ENCODE data around the gene MOGAT3. TPM values are rescaled to one million over a fixed set of nuclear protein-coding genes. Genes with fewer than 3 reads are reported as not detected.
A peak's percentile ranks its signal among the peaks of the same experiment; 100 is the strongest.

Gene MOGAT3
- total RNA-seq, 2 donors from 2014 or later: 1.3 TPM; not detected in 1

DNA sequence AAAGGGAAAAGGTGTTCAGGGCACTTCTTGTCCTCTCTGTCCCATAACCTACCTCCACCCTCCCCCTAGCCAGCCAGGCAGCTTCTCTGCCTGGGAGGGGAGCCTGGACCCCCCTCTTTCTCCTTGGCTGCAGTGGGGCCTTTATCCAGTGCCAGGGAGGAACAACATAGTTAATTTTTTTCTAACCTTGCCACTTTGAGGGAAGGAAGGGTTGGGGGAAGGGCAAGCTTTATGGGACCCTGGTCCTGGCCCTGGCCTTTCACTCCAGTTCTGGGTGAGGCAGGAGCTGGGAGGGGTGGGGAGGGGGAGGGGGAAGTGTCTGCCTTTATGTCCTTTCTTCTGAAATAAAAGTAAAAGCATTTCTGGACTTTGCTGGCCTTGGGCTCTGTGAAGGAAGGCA, 39.9 kb downstream of the MOGAT3 start:
- Histone ChIP-seq H3K27ac (ENCODE audit: low read depth, low read length) (no peak overlapping the region), H3K4me1 (ENCODE audit: control insufficient read depth, insufficient read depth, low read length) (peaks cover 2% of the 10 kb centered on the region)

DNA sequence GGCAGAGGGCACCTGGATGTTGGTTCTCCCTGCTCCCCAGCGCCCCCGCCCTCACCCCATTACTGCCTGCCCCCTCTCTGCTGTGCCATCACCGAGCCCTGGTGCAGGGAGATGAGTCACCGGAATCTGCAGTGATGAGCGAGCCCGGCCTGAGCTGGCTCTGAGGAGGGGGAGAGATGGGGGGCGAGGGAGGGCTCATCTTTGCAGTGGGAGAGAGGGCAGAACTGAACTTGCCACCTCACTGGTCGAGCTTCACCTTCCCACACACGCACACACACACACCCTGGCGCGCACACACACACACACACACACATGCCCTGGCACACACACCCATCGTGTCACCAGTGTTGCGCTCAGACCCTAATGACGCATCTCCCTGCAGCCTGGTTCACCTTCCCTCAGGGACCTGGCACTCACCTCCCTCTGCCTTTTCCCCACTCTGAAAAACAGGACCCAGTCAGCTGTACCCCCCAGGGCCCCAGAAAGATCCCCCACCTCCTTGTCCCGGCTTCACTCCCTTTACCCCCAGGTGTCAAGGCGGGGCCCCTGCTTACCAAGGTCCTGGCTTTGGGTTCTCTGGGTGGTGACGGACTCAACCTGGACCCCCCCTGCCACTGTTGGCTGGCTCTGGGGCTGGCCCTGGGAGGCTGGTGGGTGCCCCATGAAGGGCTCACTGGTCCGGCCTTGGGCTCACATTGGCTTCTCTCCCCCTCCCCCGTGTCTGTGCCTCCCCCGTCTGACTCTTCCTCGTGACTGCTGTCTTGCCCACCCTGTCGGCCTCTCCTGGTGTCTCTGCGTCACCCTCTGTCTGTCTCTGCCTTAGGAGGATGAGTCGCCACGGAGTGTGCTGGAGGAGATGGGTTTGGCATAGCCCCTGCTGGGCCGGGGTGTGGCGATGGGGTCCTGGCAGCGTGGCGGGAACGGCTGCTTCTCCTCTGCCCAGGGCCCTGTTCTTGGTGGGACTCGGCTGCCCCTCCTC, 40.9 kb downstream of the MOGAT3 start:
- Histone ChIP-seq H3K27ac (ENCODE audit: low read depth, low read length) (no peak overlapping the region), H3K36me3 (ENCODE audit: control insufficient read depth, insufficient read depth, low read length) (peaks cover 8% of the 10 kb centered on the region), H3K9ac (ENCODE audit: extremely low read depth, low read length, poor library complexity, severe bottlenecking) (no peak overlapping the region), H3K4me1 (ENCODE audit: control insufficient read depth, insufficient read depth, low read length) (peaks cover 2% of the 10 kb centered on the region), H3K27me3 (ENCODE audit: control insufficient read depth, insufficient read depth, low read length, poor library complexity, severe bottlenecking) (peaks cover 34% of the 10 kb centered on the region), H3K4me3 (ENCODE audit: low read length) (no peak overlapping the region), H3K9me3 (ENCODE audit: control insufficient read depth, low read length) (no peaks in the 10 kb centered on the region)
- no peaks in the 10 kb centered on the region for H3K9me3 Mint-ChIP-seq
- no peak overlapping the region for H3K4me3 Mint-ChIP-seq
- H3K36me3 Mint-ChIP-seq (ENCODE audit: low read depth): peaks cover 17% of the 10 kb centered on the region
- DNase-seq: peak; percentile 72
- H3K27ac Mint-ChIP-seq: no peak overlapping the region
- 72 to 86% methylated on average over 7 to 28 of the region's 31 CpGs for WGBS, 2 experiments (ENCODE audit: insufficient coverage in 1 of 2, insufficient read length in 1 of 2)
- H3K27me3 Mint-ChIP-seq (ENCODE audit: insufficient read depth): peaks cover 40% of the 10 kb centered on the region
- TF ChIP-seq CTCF (conservative IDR thresholded peaks at IDR 0.05): no peak
- H3K4me1 Mint-ChIP-seq: peaks cover 11% of the 10 kb centered on the region

More for the DNA sequence above, 39.9 kb downstream of the MOGAT3 start:
- H3K4me3 Mint-ChIP-seq: no peak overlapping the region
- H3K27ac Mint-ChIP-seq: no peak overlapping the region
- H3K36me3 Mint-ChIP-seq (ENCODE audit: low read depth): peaks cover 17% of the 10 kb centered on the region
- peaks cover 14% of the 10 kb centered on the region for H3K4me1 Mint-ChIP-seq
- TF ChIP-seq CTCF (conservative IDR thresholded peaks at IDR 0.05): no peak
- no peak overlapping the region for H3K4me3 ChIP-seq (ENCODE audit: low read length)
- no peak overlapping the region for H3K9ac ChIP-seq (ENCODE audit: extremely low read depth, low read length, poor library complexity, severe bottlenecking)
- DNase-seq: peak; percentile 58
- H3K27me3 Mint-ChIP-seq (ENCODE audit: insufficient read depth): peaks cover 49% of the 10 kb centered on the region
- H3K9me3 Mint-ChIP-seq: no peaks in the 10 kb centered on the region
- no peaks in the 10 kb centered on the region for H3K9me3 ChIP-seq (ENCODE audit: control insufficient read depth, low read length)
- H3K27me3 ChIP-seq (ENCODE audit: control insufficient read depth, insufficient read depth, low read length, poor library complexity, severe bottlenecking): peaks cover 42% of the 10 kb centered on the region
- H3K36me3 ChIP-seq (ENCODE audit: control insufficient read depth, insufficient read depth, low read length): peaks cover 8% of the 10 kb centered on the region

- no peak overlapping the region for H3K27ac ChIP-seq (ENCODE audit: low read depth, low read length)
- TF ChIP-seq CTCF (conservative IDR thresholded peaks at IDR 0.05): no peak
- H3K4me1 ChIP-seq (ENCODE audit: control insufficient read depth, insufficient read depth, low read length): no peaks in the 10 kb centered on the region
- Mint-ChIP-seq H3K36me3 (ENCODE audit: low read depth) (peaks cover 17% of the 10 kb centered on the region), H3K9me3 (peaks cover 3% of the 10 kb centered on the region), H3K27ac (no peak overlapping the region), H3K4me3 (no peak overlapping the region), H3K4me1 (peaks cover 7% of the 10 kb centered on the region), H3K27me3 (ENCODE audit: insufficient read depth) (peaks cover 28% of the 10 kb centered on the region)
- no peak overlapping the region for H3K9ac ChIP-seq (ENCODE audit: extremely low read depth, low read length, poor library complexity, severe bottlenecking)
- H3K36me3 ChIP-seq (ENCODE audit: control insufficient read depth, insufficient read depth, low read length): peaks cover 8% of the 10 kb centered on the region
- 87 to 89% methylated on average over 11 to 14 of the region's 14 CpGs for WGBS, 2 experiments (ENCODE audit: insufficient coverage in 1 of 2, insufficient read length in 1 of 2)
- DNase-seq: peak; percentile 63
- no peaks in the 10 kb centered on the region for H3K9me3 ChIP-seq (ENCODE audit: control insufficient read depth, low read length)
- H3K4me3 ChIP-seq (ENCODE audit: low read length): no peak overlapping the region
- peaks cover 9% of the 10 kb centered on the region for H3K27me3 ChIP-seq (ENCODE audit: control insufficient read depth, insufficient read depth, low read length, poor library complexity, severe bottlenecking)
Measured at GRCh38 chr7:101156866-101157589, 43.8 kb downstream of the MOGAT3 start.
